Cerebellar nuclear complex (tissue), 1 donor: ENCODE measurements around the gene TBC1D13.
A peak's percentile ranks its signal among the peaks of the same experiment; 100 is the strongest.
"Not testable (repeated sequence)": the region's sequence is repeated elsewhere in the genome, so short reads cannot be mapped to it uniquely, and the experiment has no call there.

Experiments
- DNase-seq, 2 experiments: peaks; one replicate each; lab custom pipeline; 2025; lab: John Stamatoyannopoulos, UW

TBC1D13 gene

GRCh38 chr9:128785427-128785826 lies 1.6 kb upstream of the TBC1D13 start:
- DNase-seq = no peak

GRCh38 chr9:128787659-128788058 lies 606 bp downstream of the TBC1D13 start:
- DNase-seq = no peak

- DNase-seq = no peak
Measured at GRCh38 chr9:128788445-128788844, 1.4 kb downstream of the TBC1D13 start.

GRCh38 chr9:128790536-128790935 lies 3.5 kb downstream of the TBC1D13 start:
- DNase-seq = no peak

- no peak for DNase-seq
Measured at GRCh38 chr9:128792134-128792533, 5.1 kb downstream of the TBC1D13 start.

- DNase-seq = no peak
Measured at GRCh38 chr9:128792978-128793686, 6.1 kb downstream of the TBC1D13 start.

- DNase-seq = not testable (repeated sequence)
Measured at GRCh38 chr9:128794961-128795360, 7.9 kb downstream of the TBC1D13 start.

- no peak for DNase-seq
Measured at GRCh38 chr9:128798896-128799295, 11.8 kb downstream of the TBC1D13 start.

GRCh38 chr9:128800061-128800460 lies 13.0 kb downstream of the TBC1D13 start:
- DNase-seq = no peak

- DNase-seq = no peak
Measured at GRCh38 chr9:128802482-128802881, 15.4 kb downstream of the TBC1D13 start.

- DNase-seq = no peak
Measured at GRCh38 chr9:128805661-128806060, 18.6 kb downstream of the TBC1D13 start.

- no peak for DNase-seq
Measured at GRCh38 chr9:128807827-128808226, 20.8 kb downstream of the TBC1D13 start.

- DNase-seq = no peak
Measured at GRCh38 chr9:128808543-128808942, 21.5 kb downstream of the TBC1D13 start.

GRCh38 chr9:128809036-128809599 lies 22.1 kb downstream of the TBC1D13 start:
- DNase-seq = no peak

- DNase-seq = no peak
Measured at GRCh38 chr9:128809831-128810230, 22.8 kb downstream of the TBC1D13 start.

GRCh38 chr9:128810873-128811272 lies 23.8 kb downstream of the TBC1D13 start:
- DNase-seq = no peak

- peak; percentile 73 to 93 for DNase-seq
Measured at GRCh38 chr9:128818099-128818838, 31.2 kb downstream of the TBC1D13 start, which contains the start of gene ENDOG. Gene ENDOG, plus strand, starts transcription at chr9:128818500. Its CDS starts 185 bp downstream, at chr9:128818685.

- DNase-seq = no peak
Measured at GRCh38 chr9:128818839-128819715, 32.0 kb downstream of the TBC1D13 start.

GRCh38 chr9:128819716-128820664 lies 32.9 kb downstream of the TBC1D13 start:
- peak in 1 of 2 experiments; percentile 20 for DNase-seq

GRCh38 chr9:128820665-128821583 lies 33.9 kb downstream of the TBC1D13 start:
- no peak for DNase-seq
